ENCODE data around the gene HBD.

GRCh38 chr11:5252919-5253265 lies 18.6 kb upstream of the HBD start:
- TF ChIP-seq CTCF (IDR thresholded peaks at IDR 0.05) (no peak), EP300 (IDR thresholded peaks at IDR 0.05) (no peak)
